ENCODE data around the gene SLC45A2.
A peak's percentile ranks its signal among the peaks of the same experiment; 100 is the strongest.
"Not testable (repeated sequence)": the region's sequence is repeated elsewhere in the genome, so short reads cannot be mapped to it uniquely, and the experiment has no call there.

Gene SLC45A2

DNA sequence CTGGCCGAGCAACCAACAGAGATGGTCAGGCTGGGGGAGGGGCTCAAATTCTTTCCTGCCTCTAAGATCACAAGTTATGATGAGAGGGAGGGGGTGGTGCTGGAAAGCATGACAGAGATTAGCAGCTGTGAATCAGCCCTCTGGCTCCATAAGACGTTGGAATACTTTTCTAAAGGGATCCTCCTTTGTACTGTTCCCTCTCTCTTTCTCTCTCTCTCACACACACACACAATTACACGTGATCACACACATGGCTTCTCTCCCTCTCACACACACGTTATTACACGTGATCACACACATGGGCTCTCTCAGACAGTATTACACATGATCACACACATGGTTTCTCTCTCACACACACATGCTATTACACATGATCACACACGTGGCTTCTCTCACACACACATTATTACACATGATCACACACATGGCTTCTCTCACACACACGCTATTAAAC is at the start of gene SLC45A2:
TSS of gene SLC45A2 (minus strand) at position 23 of the 454 bp plus-strand sequence. CDS start 110 bp downstream, outside the sequence.
- DNase-seq, result no peak

DNA sequence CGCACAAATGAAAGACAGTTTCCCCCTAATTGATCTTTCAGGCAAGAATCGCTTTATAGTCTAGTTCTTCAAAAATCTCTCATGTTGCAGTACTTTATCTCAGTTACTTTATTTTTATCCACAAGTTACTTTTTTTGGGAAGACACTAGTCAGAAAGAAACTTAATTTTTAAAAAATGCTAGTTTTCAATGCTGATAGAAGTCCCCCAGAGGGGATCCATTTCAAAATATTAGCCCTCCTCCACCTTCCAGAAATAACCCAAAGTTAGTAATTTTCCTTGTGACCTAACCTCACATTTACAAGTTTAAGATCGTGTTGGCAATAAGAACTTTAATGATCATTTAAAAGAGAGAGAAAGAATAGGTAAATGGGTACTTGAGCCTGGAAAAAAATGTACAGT is 47.5 kb upstream of the SLC45A2 start:
- DNase-seq, result no peak

DNA sequence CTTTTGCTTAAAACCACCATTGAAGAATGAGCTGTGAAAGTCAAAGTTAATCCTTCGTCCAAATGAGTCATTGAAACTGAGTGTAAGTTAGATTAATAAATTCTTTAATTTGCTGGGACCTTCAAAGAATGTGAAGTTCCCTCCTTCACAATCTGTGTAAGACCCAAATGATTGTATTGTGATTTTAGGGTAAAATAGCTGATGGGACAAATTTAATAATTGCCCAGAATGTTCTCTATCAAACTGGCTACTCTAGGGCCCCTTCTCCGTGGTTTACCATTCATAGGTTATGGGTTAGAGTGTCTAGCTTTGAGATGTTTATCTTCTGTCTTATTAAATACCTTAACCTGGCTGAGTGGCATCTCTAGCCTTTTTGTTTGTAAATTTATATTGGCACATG is 46.6 kb upstream of the SLC45A2 start:
- DNase-seq, result no peak

DNA sequence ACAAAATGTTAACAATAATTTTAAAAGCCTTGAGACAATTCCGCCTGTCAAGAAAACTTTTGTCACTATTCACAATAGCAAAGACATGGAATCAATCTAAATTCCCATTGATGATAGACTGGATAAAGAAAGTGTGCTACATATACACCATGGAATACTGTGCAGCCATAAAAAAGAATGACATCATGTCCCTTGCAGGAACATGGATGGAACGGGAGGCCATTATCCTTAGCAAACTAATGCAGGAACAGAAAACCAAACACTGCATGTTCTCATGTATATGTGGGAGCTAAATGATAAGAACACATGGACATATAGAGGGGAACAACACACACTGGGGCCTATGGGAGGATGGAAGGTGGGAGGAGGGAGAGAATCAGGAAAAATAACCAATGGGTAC is 46.1 kb upstream of the SLC45A2 start:
- DNase-seq, result not testable (repeated sequence)

- no peak for DNase-seq
Observed at GRCh38 chr5:34030048-34030447, 45.6 kb upstream of the SLC45A2 start.

DNA sequence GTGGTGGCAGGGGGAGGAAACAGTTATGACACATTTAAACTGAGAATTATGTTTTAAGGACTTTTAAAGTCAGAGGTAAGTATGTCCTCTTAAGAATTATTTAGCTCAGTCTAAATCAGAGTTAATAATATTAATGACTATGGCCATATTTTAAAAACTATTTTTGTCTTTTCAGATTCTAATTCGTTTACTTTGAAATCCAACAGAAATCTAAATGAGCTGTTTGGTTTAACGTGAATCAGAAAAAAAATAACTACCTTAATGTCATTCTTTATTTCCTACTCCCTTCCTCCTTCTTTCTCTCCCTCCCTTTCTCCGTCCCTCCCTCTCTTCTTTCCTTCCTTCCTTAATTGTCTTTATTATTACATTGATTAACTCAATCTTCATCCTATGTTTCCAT is 43.9 kb upstream of the SLC45A2 start:
- DNase-seq, result no peak

DNA sequence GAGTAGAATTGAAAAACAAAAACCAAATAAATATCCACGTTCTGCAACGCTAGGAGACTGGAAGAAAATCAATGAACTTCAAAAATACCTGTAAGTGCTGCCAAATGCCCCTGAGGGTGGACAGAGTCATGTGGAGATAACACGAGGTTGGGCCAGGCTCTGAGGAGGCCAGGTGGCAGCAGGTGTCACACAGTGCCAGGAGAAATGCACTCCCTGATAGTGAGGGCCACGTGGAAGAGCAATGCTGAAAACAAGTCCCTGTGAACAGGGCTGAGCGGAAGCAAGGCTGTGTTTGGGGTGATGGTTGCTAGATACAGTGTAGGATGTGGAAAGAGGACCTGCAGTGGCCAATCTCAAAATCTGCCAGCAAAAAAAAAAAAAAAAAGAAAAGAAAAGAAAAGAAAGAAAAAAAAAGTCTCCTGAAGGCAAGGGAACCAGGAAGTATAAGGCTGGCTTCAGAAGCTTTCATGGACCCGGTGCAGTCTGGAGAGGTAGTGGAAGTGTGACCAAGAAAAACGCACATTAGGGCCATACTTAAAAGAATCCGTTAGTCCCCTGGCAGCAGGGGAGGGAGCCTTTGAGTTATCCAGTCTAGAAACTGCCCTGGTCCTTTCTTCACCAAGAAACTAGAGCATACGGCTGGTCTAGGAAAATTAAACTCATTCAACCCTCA is 41.7 kb upstream of the SLC45A2 start:
- no peak for DNase-seq

- no peak for DNase-seq
Observed at GRCh38 chr5:34022121-34022705, 37.7 kb upstream of the SLC45A2 start.

DNA sequence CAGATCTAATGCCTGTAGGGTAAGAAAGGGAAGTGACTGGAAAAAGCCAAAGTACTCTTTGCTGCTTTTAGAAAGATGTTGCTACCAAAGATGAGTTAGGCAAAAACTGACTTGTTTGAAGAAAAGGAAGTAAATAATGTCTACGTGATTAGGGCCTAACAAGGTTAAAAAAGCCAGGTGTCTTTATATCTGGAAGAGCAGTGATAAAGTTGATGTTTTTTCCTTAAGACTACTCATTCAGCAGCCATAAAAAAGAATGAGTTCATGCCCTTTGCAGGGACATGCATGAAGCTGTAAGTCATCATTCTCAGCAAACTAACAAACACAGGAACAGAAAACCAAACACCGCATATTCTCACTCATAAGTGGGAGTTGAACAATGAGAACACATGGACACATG is 36.8 kb upstream of the SLC45A2 start:
- no peak for DNase-seq

DNA sequence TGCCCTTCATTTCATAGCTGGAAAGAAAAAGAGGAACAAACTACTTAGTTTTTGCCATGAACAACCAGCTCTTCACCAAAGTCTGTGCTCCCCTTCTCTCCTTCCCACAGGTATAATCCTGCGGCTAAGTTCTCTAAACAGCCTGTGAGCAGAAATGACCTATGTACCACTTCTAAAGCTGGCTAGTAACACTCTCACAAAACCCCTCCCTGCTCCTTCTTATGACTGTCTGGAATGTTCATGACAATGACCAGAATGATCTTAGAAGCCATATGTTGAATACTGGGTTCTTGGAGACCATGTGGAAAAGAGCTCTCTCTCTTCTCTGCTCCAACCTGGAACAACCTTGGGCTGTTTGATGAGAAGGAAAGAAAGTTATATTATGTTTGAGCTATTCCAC is 36.2 kb upstream of the SLC45A2 start:
- DNase-seq, result no peak

GRCh38 chr5:34017254-34017653 is 32.8 kb upstream of the SLC45A2 start:
- no peak for DNase-seq

GRCh38 chr5:34016750-34017149 is 32.3 kb upstream of the SLC45A2 start:
- no peak for DNase-seq

- no peak for DNase-seq
Observed at GRCh38 chr5:34016222-34016621, 31.7 kb upstream of the SLC45A2 start.

- no peak for DNase-seq
Observed at GRCh38 chr5:34015120-34015822, 30.8 kb upstream of the SLC45A2 start.

- DNase-seq, result no peak
Observed at GRCh38 chr5:34014626-34015025, 30.1 kb upstream of the SLC45A2 start.

DNA sequence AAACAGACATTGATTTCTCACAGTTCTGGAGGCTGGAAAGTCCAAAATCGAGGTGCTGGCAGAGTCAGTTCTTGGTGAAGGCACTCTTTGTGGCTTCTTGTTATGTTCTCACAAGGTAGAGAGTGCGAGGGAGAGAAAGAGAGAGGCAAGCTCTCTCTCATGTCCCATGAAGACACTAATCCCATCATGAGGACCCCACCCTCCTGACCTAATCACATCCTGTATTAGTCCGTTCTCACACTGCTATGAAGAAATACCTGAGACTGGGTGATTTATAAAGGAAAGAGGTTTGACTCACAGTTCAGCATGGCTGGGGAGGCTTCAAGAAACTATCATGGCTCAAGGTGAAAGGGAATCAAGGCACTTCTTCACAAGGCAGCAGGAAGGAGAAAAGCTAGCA is 29.1 kb upstream of the SLC45A2 start:
- no peak for DNase-seq

GRCh38 chr5:34012791-34013190 is 28.3 kb upstream of the SLC45A2 start:
- no peak for DNase-seq

DNA sequence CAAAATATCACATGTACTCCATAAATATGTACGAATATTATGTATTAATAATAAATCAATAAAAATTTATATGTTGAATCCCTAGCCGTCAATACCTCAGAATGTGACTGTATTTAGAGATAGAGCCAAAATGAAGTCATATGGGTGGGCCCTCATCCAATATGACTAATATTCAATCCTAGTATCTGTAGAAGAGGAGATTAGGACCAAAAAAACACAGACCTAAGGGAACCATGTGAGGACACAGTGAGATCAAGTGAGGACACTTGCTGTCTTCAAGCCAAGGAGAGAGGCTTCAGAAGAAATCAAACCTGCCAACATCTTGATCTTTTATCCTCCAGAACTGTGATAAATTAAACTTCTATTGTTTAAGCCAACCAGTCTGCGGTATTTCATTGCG is 27.0 kb upstream of the SLC45A2 start:
- DNase-seq, result no peak

GRCh38 chr5:34010146-34010545 is 25.7 kb upstream of the SLC45A2 start:
- DNase-seq, result not testable (repeated sequence)

- DNase-seq, result no peak
Observed at GRCh38 chr5:34009610-34010009, 25.1 kb upstream of the SLC45A2 start.

- no peak for DNase-seq
Observed at GRCh38 chr5:34008802-34009201, 24.3 kb upstream of the SLC45A2 start.

GRCh38 chr5:34007621-34008600 is 23.4 kb upstream of the SLC45A2 start, which contains the start of gene AMACR:
Gene AMACR, minus strand, starts transcription at chr5:34008050. Its CDS starts 31 bp downstream, at chr5:34008019.
- DNase-seq, result peak; percentile 88

DNA sequence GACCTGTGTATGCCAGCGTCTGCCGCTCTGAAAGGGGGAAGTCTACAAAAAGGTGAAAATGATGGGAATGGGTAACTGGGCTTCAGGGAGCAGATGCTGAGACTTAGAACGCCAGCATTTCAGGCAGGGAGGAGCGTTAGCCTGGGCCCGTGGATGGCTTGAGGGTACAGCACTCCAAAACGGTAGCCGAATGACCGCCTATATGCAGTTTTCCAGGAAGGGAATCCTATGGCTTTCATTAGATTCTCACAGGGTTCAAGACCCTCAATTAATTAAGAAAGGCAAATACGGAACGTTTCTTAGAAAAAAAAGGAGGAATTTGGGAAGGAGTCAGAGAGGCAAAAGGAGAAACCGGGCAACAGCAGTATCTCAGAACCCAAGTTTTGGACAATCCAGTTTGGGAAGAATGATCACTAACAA is 22.7 kb upstream of the SLC45A2 start:
- DNase-seq, result no peak

Measured in activated CD8-positive, alpha-beta memory T cell treated with anti-CD3 and anti-CD28 coated beads, Interleukin-2, amount 50 U/mL, for 4 hours (primary cell).